Ovary (tissue), 3 donors: ENCODE results near the gene MROH2B.

ENCODE experiments used
- CTCF ChIP-seq, 3 donors: fragments of 450-650 bp in 2 of 3; fragments of 200-600 bp in 1 of 3; IDR thresholded peaks; one replicate each; pipeline versions ENCODE4 v1.5.1 to v1.8.0; 2016 to 2022; ENCODE audit warnings: antibody characterized with exemption in 3 of 3, mild to moderate bottlenecking in 1 of 3
- EP300 ChIP-seq: sonication (generic); formaldehyde crosslinking; IDR thresholded peaks from one replicate; pipeline ENCODE4 v1.6.1; 2017; ENCODE audit warnings: antibody characterized with exemption
- POLR2A ChIP-seq: fragments of 450-650 bp; IDR thresholded peaks from one replicate; pipeline ENCODE4 v1.6.1; 2017; ENCODE audit warnings: antibody characterized with exemption, mild to moderate bottlenecking, moderate library complexity
- donor health status: DM: no; HTN: no; CAD: no.

- no peak for TF ChIP-seq POLR2A
- no peak for TF ChIP-seq CTCF (IDR thresholded peaks at IDR 0.05)
- TF ChIP-seq EP300 = no peak
Measured at GRCh38 chr5:40995801-40996586, 75.1 kb downstream of the MROH2B start.
